ENCODE results near the gene ECE1.
A peak's percentile ranks its signal among the peaks of the same experiment; 100 is the strongest.
"Not testable (repeated sequence)": the region's sequence is repeated elsewhere in the genome, so short reads cannot be mapped to it uniquely, and the experiment has no call there.

The ECE1 gene

DNA sequence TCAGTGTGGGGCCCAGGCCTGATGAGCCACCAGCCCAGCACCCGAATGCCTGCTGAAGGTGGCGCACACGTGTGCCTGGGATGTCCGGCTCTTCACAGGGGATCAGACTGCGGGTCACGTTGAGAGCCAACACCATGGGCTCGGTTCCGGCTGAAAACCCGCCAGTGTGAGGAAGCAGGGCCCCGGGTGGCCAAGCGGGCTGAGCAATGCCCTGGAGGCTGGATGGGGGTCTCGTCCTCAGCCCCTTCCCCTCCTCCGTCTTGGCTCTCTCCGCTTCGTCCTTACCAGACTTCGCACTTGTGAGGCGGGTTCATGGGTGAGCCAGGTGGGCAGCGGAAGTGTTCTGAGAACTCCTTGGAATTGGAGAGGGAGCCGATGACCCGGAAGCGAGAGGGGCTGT, 70.6 kb downstream of the ECE1 start:
- TF ChIP-seq, protein P1, sequence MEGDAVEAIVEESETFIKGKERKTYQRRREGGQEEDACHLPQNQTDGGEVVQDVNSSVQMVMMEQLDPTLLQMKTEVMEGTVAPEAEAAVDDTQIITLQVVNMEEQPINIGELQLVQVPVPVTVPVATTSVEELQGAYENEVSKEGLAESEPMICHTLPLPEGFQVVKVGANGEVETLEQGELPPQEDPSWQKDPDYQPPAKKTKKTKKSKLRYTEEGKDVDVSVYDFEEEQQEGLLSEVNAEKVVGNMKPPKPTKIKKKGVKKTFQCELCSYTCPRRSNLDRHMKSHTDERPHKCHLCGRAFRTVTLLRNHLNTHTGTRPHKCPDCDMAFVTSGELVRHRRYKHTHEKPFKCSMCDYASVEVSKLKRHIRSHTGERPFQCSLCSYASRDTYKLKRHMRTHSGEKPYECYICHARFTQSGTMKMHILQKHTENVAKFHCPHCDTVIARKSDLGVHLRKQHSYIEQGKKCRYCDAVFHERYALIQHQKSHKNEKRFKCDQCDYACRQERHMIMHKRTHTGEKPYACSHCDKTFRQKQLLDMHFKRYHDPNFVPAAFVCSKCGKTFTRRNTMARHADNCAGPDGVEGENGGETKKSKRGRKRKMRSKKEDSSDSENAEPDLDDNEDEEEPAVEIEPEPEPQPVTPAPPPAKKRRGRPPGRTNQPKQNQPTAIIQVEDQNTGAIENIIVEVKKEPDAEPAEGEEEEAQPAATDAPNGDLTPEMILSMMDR (IDR thresholded peaks at IDR 0.05; ENCODE audit: low read depth, low read length), result no peak
- DNase-seq (ENCODE audit: extremely low read depth, low read depth), result no peak

DNA sequence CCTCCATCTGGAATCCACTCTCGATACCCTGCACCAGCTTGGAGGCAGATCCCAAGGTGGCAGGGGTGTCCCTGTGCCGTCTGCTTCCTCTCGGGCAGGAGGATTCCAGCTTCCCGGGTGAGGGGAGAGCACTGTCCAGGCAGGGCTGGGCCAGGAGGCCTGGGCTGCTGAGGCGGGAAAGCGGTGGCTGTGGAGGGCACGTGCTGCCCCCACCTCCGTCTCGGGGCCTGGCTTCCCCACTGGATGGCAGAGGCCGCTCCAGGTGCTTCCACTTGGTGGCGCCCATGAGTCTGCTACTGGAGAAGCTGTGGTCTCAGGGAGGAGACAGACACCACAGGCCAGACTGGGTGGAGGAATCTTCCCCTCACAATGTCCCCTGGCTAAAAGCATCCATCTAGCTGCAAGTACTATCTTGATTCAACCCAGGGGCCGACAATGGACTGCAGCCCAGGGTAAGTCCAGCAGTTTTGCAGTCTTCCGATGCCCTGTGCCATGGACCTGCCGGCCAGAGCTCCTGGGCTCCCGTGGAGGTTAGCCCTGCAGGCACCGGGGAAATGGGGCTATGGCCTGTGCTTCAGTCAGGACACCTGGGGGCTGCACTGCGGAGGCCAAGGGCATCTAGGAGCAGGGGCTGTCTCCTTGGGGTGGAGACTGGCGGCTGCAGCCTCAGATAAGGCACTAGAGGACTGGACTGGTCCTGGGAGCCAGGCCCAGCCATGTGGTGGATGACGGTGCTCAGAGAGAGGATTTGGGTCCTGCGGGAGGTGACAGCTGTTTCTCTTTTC, 72.3 kb downstream of the ECE1 start:
- no peak for DNase-seq (ENCODE audit: extremely low read depth, low read depth)
- TF ChIP-seq, protein P1 (IDR thresholded peaks at IDR 0.05; ENCODE audit: low read depth, low read length), result peak; percentile 52

DNA sequence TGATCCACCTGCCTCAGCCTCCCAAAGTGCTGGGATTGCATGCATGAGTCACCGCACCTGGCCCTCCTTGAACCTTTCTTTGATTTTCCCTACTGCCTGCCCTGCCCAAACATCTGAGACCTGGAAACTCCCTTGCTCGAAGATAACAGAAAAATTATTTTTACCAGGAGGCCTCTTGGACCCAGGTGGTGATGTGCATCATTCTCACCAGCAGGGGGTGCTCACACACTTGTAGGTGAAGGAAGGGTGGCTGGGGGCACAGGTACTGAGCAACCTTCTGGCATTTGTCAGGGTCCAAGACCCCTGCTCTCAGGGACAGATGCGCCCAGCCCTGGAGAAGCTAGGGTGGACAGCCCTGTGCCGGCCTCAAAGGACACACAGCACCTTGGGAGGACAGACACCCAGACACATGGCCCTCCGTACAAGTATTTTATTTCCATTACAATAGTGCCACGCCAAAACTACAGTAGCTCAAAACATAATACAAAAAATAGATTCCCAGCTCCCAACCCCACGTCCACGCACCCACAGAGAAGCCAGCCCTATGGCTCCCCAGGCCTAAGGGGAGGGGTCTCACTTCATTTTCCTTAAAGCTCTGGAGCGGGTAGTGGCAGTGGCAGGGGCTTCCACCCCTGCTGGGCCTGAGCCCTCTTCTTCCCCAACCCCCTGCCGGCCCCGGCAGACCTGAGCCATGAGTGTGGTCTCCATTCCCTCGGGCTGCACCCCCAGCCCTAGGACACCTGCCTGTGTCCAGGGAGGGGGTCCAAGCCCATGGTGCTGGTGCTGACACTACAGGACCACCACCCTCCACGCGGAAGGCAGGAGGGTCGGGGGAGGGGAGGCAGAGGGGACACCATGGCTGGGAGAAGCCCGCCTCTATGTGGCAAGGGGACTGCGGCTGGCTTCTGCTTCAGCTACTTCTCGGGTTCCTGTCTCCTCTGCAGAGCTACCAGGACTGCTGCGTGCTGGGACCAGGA, 73.1 kb downstream of the ECE1 start:
- TF ChIP-seq, protein P1 (IDR thresholded peaks at IDR 0.05; ENCODE audit: low read depth, low read length), result peak; percentile 77
- DNase-seq (ENCODE audit: extremely low read depth, low read depth), result no peak

GRCh38 chr1:21212126-21212525, 78.1 kb downstream of the ECE1 start:
- no peak for DNase-seq (ENCODE audit: extremely low read depth, low read depth)
- TF ChIP-seq, protein P1 (IDR thresholded peaks at IDR 0.05; ENCODE audit: low read depth, low read length), result no peak

GRCh38 chr1:21208137-21208700, 82.0 kb downstream of the ECE1 start:
- DNase-seq (ENCODE audit: extremely low read depth, low read depth), result not testable (repeated sequence)

DNA sequence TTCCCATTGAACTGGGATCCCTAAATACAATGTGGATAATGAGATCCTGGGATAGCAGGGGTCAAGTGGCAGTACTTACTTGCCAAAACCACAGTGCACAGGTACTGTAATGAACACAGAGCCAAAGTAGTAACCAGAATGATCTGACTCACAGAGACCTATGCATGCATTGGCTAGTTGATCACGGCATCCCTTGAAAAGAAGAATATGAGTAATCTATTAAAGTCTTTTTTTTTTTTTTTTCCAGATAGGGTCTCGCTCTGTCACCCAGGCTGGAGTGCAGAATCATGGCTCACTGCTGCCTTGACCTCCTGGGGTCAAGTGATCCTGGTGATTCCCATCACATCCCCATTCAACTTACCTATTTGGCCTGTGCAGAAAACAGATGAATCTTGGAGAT, 84.1 kb downstream of the ECE1 start:
- DNase-seq (ENCODE audit: extremely low read depth, low read depth), result no peak
- TF ChIP-seq, protein P1 (IDR thresholded peaks at IDR 0.05; ENCODE audit: low read depth, low read length), result no peak

- DNase-seq (ENCODE audit: extremely low read depth, low read depth), result no peak
- TF ChIP-seq, protein P1 (IDR thresholded peaks at IDR 0.05; ENCODE audit: low read depth, low read length), result no peak
These were observed 84.8 kb downstream of the ECE1 start for GRCh38 chr1:21205416-21205815.
